Gastroesophageal sphincter (tissue), 3 donors: Measurements from ENCODE around the gene TNNT3.

ENCODE experiments used
- CTCF ChIP-seq, 4 experiments: fragments of 200-600 bp in 2 of 4; fragments of 450-650 bp in 2 of 4; sonication (generic) in 1 of 4; IDR thresholded peaks; one replicate each; pipeline ENCODE4 v1.5.1; 2017 to 2019; ENCODE audit warnings: antibody characterized with exemption in 4 of 4, mild to moderate bottlenecking in 2 of 4, moderate library complexity in 2 of 4
- POLR2A ChIP-seq, 2 donors: fragments of 450-650 bp; IDR thresholded peaks; one replicate each; pipeline ENCODE4 v1.6.1; 2017; ENCODE audit warnings: antibody characterized with exemption in 2 of 2, mild to moderate bottlenecking in 2 of 2, moderate library complexity in 1 of 2

- TF ChIP-seq CTCF (IDR thresholded peaks at IDR 0.05) (no peak), POLR2A (IDR thresholded peaks at IDR 0.05) (no peak)
Observed at GRCh38 chr11:1870721-1871466, 48.6 kb upstream of the TNNT3 start.
